Testis (tissue), 2 donors: ENCODE data around the gene INIP.

ENCODE experiments used
- CTCF ChIP-seq, 3 experiments: fragments of 450-650 bp in 2 of 3; fragments of 200-600 bp in 1 of 3; sonication (generic) in 1 of 3; IDR thresholded peaks; one replicate each; pipeline ENCODE4 v1.5.1; 2016 to 2019; ENCODE audit warnings: antibody characterized with exemption in 3 of 3, mild to moderate bottlenecking in 2 of 3, moderate library complexity in 1 of 3
- POLR2A ChIP-seq: fragments of 450-650 bp; IDR thresholded peaks from one replicate; pipeline ENCODE4 v1.6.1; 2017; ENCODE audit warnings: antibody characterized with exemption, mild to moderate bottlenecking, moderate library complexity

- no peak for TF ChIP-seq POLR2A
- no peak for TF ChIP-seq CTCF (IDR thresholded peaks at IDR 0.05)
Observed at GRCh38 chr9:112654282-112654681, 63.6 kb downstream of the INIP start.
